ENCODE data around the gene SLC52A1. TPM values are rescaled to one million over a fixed set of nuclear protein-coding genes. Genes with fewer than 3 reads are reported as not detected.

Gene SLC52A1
- total and polyA plus RNA-seq, 2 of the 13 experiments (the other 11 are each of a cell fraction or from before 2014, with no cell fraction given) = 0.03 to 0.13 TPM

DNA sequence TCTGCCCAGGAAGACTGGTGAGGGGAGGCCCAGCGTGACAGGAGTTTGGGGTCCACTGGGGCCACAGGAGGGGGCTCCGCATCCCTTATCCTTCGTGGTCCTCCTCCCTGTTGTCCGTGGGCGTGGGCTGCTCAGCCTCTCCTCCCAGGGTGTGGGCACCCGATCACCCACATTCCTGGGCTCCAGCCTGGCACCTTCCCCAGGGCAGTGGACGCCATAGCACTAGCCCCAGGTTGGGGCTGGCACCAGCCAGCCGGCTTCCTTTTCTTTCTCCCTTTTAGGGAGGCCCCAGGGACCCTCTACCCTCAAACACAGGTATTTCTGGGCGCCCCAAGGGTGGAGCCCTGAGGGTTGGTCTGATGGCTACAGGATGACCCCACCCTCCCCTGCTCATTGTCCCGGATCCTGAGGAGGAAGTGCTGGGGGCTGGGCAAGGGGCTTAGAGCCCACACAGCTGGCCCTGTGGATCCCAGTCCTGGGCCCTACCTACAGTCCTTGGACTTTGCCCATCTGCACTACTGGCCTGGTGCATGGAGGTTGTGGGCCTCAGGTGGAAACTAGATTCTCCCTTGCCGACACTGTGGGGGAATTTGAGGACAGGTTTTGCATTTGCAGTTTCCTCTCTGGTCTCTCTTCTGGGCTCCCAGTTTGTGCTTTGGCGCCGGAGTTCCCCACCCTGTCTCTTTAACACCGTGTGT is 36.3 kb downstream of the SLC52A1 start (continued):
- TF ChIP-seq ZFP36L2 (CRISPR knock-in tag; IDR thresholded peaks at IDR 0.05) (no peak), FOXA3 (CRISPR knock-in tag; IDR thresholded peaks at IDR 0.05) (peak; percentile 51; the same call in 1 of the 2 replicates), ZNF687 (CRISPR knock-in tag; IDR thresholded peaks at IDR 0.05) (peak; percentile 85), POLR2G (IDR thresholded peaks at IDR 0.05; ENCODE audit: low read depth, low read length) (peak; percentile 62), ZNF326 (CRISPR knock-in tag; IDR thresholded peaks at IDR 0.05; ENCODE audit: borderline replicate concordance) (0 out of 2 replicates have a peak, but pooled peaks have one; percentile 39), ZFAT (CRISPR knock-in tag; conservative IDR thresholded peaks at IDR 0.05) (no peak), HNRNPL (IDR thresholded peaks at IDR 0.05; ENCODE audit: low read depth, low read length) (peak; percentile 97), SMYD3 (CRISPR knock-in tag; IDR thresholded peaks at IDR 0.05) (peak; percentile 46; the same call in 1 of the 2 replicates), ZBTB14 (CRISPR knock-in tag; IDR thresholded peaks at IDR 0.05) (peak; percentile 66; the same call in 1 of the 2 replicates), MED1 (CRISPR knock-in tag; IDR thresholded peaks at IDR 0.05) (peak; percentile 89), TCF12 (IDR thresholded peaks at IDR 0.05) (no peak), TCF12 (CRISPR knock-in tag; IDR thresholded peaks at IDR 0.05) (peak; percentile 45; the same call in 1 of the 2 replicates), ZNF772 (CRISPR knock-in tag; IDR thresholded peaks at IDR 0.05) (0 out of 2 replicates have a peak, but pooled peaks have one; percentile 57), CREM (IDR thresholded peaks at IDR 0.05) (peak; percentile 12; the same call in 1 of the 2 replicates), CREM (CRISPR knock-in tag; IDR thresholded peaks at IDR 0.05) (no peak), TARDBP (CRISPR knock-in tag; IDR thresholded peaks at IDR 0.05) (peak; percentile 72)
- TF ChIP-seq, protein P1, sequence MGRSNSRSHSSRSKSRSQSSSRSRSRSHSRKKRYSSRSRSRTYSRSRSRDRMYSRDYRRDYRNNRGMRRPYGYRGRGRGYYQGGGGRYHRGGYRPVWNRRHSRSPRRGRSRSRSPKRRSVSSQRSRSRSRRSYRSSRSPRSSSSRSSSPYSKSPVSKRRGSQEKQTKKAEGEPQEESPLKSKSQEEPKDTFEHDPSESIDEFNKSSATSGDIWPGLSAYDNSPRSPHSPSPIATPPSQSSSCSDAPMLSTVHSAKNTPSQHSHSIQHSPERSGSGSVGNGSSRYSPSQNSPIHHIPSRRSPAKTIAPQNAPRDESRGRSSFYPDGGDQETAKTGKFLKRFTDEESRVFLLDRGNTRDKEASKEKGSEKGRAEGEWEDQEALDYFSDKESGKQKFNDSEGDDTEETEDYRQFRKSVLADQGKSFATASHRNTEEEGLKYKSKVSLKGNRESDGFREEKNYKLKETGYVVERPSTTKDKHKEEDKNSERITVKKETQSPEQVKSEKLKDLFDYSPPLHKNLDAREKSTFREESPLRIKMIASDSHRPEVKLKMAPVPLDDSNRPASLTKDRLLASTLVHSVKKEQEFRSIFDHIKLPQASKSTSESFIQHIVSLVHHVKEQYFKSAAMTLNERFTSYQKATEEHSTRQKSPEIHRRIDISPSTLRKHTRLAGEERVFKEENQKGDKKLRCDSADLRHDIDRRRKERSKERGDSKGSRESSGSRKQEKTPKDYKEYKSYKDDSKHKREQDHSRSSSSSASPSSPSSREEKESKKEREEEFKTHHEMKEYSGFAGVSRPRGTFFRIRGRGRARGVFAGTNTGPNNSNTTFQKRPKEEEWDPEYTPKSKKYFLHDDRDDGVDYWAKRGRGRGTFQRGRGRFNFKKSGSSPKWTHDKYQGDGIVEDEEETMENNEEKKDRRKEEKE (IDR thresholded peaks at IDR 0.05) = no peak
- TF ChIP-seq, protein P2, sequence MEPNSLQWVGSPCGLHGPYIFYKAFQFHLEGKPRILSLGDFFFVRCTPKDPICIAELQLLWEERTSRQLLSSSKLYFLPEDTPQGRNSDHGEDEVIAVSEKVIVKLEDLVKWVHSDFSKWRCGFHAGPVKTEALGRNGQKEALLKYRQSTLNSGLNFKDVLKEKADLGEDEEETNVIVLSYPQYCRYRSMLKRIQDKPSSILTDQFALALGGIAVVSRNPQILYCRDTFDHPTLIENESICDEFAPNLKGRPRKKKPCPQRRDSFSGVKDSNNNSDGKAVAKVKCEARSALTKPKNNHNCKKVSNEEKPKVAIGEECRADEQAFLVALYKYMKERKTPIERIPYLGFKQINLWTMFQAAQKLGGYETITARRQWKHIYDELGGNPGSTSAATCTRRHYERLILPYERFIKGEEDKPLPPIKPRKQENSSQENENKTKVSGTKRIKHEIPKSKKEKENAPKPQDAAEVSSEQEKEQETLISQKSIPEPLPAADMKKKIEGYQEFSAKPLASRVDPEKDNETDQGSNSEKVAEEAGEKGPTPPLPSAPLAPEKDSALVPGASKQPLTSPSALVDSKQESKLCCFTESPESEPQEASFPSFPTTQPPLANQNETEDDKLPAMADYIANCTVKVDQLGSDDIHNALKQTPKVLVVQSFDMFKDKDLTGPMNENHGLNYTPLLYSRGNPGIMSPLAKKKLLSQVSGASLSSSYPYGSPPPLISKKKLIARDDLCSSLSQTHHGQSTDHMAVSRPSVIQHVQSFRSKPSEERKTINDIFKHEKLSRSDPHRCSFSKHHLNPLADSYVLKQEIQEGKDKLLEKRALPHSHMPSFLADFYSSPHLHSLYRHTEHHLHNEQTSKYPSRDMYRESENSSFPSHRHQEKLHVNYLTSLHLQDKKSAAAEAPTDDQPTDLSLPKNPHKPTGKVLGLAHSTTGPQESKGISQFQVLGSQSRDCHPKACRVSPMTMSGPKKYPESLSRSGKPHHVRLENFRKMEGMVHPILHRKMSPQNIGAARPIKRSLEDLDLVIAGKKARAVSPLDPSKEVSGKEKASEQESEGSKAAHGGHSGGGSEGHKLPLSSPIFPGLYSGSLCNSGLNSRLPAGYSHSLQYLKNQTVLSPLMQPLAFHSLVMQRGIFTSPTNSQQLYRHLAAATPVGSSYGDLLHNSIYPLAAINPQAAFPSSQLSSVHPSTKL (CRISPR knock-in tag; IDR thresholded peaks at IDR 0.05) = peak; percentile 75

All from HepG2 (cell line).